Naive thymus-derived CD4-positive, alpha-beta T cell (primary cell): Measurements from ENCODE around the gene CALY. TPM values are rescaled to one million over a fixed set of nuclear protein-coding genes. Genes with fewer than 3 reads are reported as not detected.
A peak's percentile ranks its signal among the peaks of the same experiment; 100 is the strongest.
"Not testable (repeated sequence)": the region's sequence is repeated elsewhere in the genome, so short reads cannot be mapped to it uniquely, and the experiment has no call there.

Experiments used
- ATAC-seq: fragments of 150-1000 bp; cut with Tn5 transposase; 2 replicates; pipeline ENCODE4 v1.10.0; 2021; ENCODE audit warnings: mild to moderate bottlenecking, moderate library complexity
- CTCF ChIA-PET: fragments of 350-600 bp; sonication (Branson Sonifier 250); formaldehyde crosslinking; loops from one replicate; lab custom pipeline; 2021; ENCODE audit warnings: antibody characterized with exemption; lab: Charles Lee
- POLR2A ChIA-PET: fragments of 350-600 bp; sonication (Branson Sonifier 250); formaldehyde crosslinking; loops from one replicate; lab custom pipeline; 2021; ENCODE audit warnings: antibody characterized with exemption, inconsistent platforms; lab: Charles Lee
- DNase-seq, 9 donors: peaks; one replicate each; pipeline versions ENCODE4 v3.0.0 to v3.0.0-alpha.2; 2020 to 2022; ENCODE audit warnings: mixed read lengths in 1 of 9
- H3K27ac ChIP-seq: one replicate; pipeline ENCODE4 v1.7.0; 2013; ENCODE audit warnings: mild to moderate bottlenecking, low read depth, low read length, moderate library complexity
- H3K27me3 ChIP-seq, 2 donors: one replicate each; pipeline ENCODE4 v1.7.0; 2013; ENCODE audit warnings: low read length in 2 of 2, mild to moderate bottlenecking in 2 of 2, moderate library complexity in 2 of 2; ENCODE audit not compliant: control insufficient read depth in 2 of 2, insufficient read depth in 2 of 2
- H3K36me3 ChIP-seq, 3 experiments: 1 replicate in 2 of 3; 2 replicates in 1 of 3; pipeline ENCODE4 v1.7.0; 2013; ENCODE audit warnings: low read length in 3 of 3, mild to moderate bottlenecking in 3 of 3, moderate library complexity in 1 of 3; ENCODE audit not compliant: insufficient read depth in 3 of 3, control insufficient read depth in 2 of 3
- H3K4me1 ChIP-seq, 2 donors: one replicate each; pipeline ENCODE4 v1.7.0; 2013; ENCODE audit warnings: low read length in 2 of 2, mild to moderate bottlenecking in 2 of 2, moderate library complexity in 1 of 2; ENCODE audit not compliant: control insufficient read depth in 2 of 2, insufficient read depth in 2 of 2
- H3K4me3 ChIP-seq: 2 replicates; pipeline ENCODE4 v1.7.0; 2013; ENCODE audit warnings: mild to moderate bottlenecking, low read length
- H3K9me3 ChIP-seq, 3 experiments: 1 replicate in 2 of 3; 2 replicates in 1 of 3; pipeline ENCODE4 v1.7.0; 2013; ENCODE audit warnings: low read length in 3 of 3; ENCODE audit not compliant: control insufficient read depth in 2 of 3
- H3K27ac Mint-ChIP-seq, 9 donors: one replicate each; pipeline ENCODE4 v1.8.0; 2020 to 2022; ENCODE audit warnings: mixed read lengths in 9 of 9, mild to moderate bottlenecking in 8 of 9, moderate library complexity in 5 of 9, inconsistent platforms in 2 of 9
- H3K27me3 Mint-ChIP-seq, 5 donors: one replicate each; pipeline ENCODE4 v1.8.0; 2021 to 2022; ENCODE audit warnings: mixed read lengths in 5 of 5, mild to moderate bottlenecking in 1 of 5
- H3K36me3 Mint-ChIP-seq, 5 donors: one replicate each; pipeline ENCODE4 v1.8.0; 2020 to 2022; ENCODE audit warnings: mixed read lengths in 5 of 5, mild to moderate bottlenecking in 3 of 5, inconsistent platforms in 1 of 5
- H3K4me1 Mint-ChIP-seq, 7 donors: one replicate each; pipeline ENCODE4 v1.8.0; 2020 to 2022; ENCODE audit warnings: mixed read lengths in 7 of 7, mild to moderate bottlenecking in 3 of 7, inconsistent platforms in 1 of 7
- H3K4me3 Mint-ChIP-seq, 10 donors: one replicate each; pipeline ENCODE4 v1.8.0; 2020 to 2022; ENCODE audit warnings: mild to moderate bottlenecking in 10 of 10, mixed read lengths in 10 of 10, moderate library complexity in 6 of 10, inconsistent platforms in 2 of 10
- H3K9me3 Mint-ChIP-seq, 11 donors: one replicate each; pipeline ENCODE4 v1.8.0; 2020 to 2022; ENCODE audit warnings: mixed read lengths in 11 of 11, mild to moderate bottlenecking in 4 of 11, inconsistent platforms in 1 of 11, moderate library complexity in 1 of 11
- intact Hi-C, 2 donors: fragments of 100-400 bp; cut with micrococcal nuclease; formaldehyde crosslinking; loops; one replicate each; pipeline ENCODE4 v1.15.1; 2023
- polyA plus RNA-seq, 2 donors: library from polyadenylated mRNA; unstranded; fragments of 300-500 nt; fragmentation: Illumina TruSeq; gene quantifications; one replicate each; pipeline ENCODE4 v1.2.3, GENCODE V29; 2021
- total RNA-seq, 6 experiments: library from RNA in 5 of 6; stranded (reverse) in 5 of 6; gene quantifications; 1 replicate in 5 of 6; 2 replicates in 1 of 6; pipeline ENCODE4 v1.2.3 and lab custom pipeline; 2021 to 2026

The CALY gene
- total and polyA plus RNA-seq, 7 experiments from 2014 or later, result 0.33 to 5.1 (median 1.9) TPM; not detected in 1

DNA sequence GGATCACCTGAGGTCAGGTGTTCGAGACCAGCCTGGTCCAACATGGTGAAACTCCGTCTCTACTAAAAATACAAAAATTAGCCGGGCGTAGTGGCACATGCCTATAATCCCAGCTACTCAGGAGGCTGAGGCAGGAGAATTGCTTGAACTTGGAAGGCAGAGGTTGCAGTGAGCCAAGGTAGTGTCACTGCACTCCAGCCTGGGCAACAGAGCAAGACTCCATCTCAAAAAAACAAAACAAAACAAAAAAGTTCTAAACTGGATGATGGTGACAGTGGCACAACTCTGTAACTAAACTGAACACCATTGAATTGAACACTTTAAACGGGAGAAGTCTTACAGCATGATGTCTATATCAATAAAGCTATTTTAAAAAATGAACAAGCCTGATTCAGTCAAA lies 39.5 kb upstream of the CALY start:
- H3K9me3 ChIP-seq, H3K4me1 ChIP-seq, H3K27ac Mint-ChIP-seq, H3K4me3 ChIP-seq, H3K9me3 Mint-ChIP-seq, H3K27ac ChIP-seq, CTCF ChIA-PET, H3K27me3 ChIP-seq, H3K36me3 ChIP-seq, ATAC-seq, H3K36me3 Mint-ChIP-seq, DNase-seq: not testable (repeated sequence)
- intact Hi-C loops, result loop anchor here (5.0 to 10.0 kb wide), 2 partner anchors 839 to 841 kb away; partner anchors contain the start of gene INPP5A (in 2 of the 2)
- POLR2A ChIA-PET, result interaction anchor here (0.8 to 6.0 kb wide), 3 partner anchors 10 to 20 kb away, joined by 3 to 47 read pairs (median 3); no protein-coding TSS in a partner anchor
- peaks cover 0 to 21% (median 10%) of the 10 kb centered on the region in 7 donors for H3K4me1 Mint-ChIP-seq
- H3K4me3 Mint-ChIP-seq, result peak overlapping the region in 9 of 10 donors; percentile 29 to 82 (median 59)
- peaks cover 0 to 14% (median 0%) of the 10 kb centered on the region in 5 donors for H3K27me3 Mint-ChIP-seq

DNA sequence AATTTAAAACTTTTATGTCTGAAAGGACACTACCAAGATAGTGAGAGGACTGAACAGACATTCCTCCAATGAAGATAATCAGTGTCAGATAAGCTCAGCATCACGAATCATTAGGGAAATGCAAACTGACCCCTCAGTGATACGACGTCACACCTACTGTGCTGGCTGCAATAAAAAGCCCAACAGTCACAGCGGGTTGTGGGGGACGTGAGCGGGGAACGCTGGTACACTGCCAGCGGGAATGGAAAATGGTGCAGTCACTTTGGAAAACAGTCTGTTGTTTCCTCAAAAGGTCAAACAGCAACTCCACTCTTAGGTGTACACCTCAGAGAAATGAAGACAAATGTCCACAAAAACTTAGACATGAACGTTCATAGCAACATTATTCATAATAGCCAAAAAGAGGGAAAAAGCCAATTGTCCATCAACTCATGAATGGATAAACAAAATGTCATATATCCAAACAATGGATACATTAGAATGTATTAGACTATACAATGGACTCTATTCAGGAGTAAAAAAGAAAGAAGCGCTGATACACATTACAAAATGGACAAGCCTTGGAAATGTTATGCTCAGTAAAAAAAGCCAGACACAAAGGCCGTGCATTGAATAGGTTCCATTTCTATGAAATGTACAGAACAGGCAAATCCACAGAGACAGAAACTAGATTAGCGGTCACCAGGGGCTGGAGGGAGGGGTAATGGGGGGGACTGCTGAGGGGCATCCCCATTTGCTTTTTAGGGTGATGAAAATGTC lies 38.8 kb upstream of the CALY start:
- Mint-ChIP-seq H3K4me3 (peak overlapping the region in 7 of 10 donors; percentile 33 to 71 (median 45)), H3K36me3 (no peaks in the 10 kb centered on the region), H3K27ac (peak overlapping the region in 1 of 9 donors; percentile 61), H3K27me3 (peaks cover 0 to 14% (median 0%) of the 10 kb centered on the region in 5 donors), H3K9me3 (no peaks in the 10 kb centered on the region), H3K4me1 (peaks cover 0 to 21% (median 10%) of the 10 kb centered on the region in 7 donors)
- ATAC-seq, result no peak
- peaks cover 0 to 9% (median 0%) of the 10 kb centered on the region in 3 experiments for H3K36me3 ChIP-seq
- no peaks in the 10 kb centered on the region for H3K9me3 ChIP-seq
- DNase-seq, result no peak
- H3K4me3 ChIP-seq, result no peak overlapping the region
- H3K27ac ChIP-seq, result no peak overlapping the region
- peaks cover 0 to 3% of the 10 kb centered on the region in 2 donors for H3K4me1 ChIP-seq
- intact Hi-C loops, result loop anchor here (5.0 to 10.0 kb wide), 2 partner anchors 838 to 841 kb away; partner anchors contain the start of gene INPP5A (in 2 of the 2)
- H3K27me3 ChIP-seq, result no peaks in the 10 kb centered on the region
- ChIA-PET POLR2A (interaction anchor here (1.0 to 1.1 kb wide), 2 partner anchors 14 to 16 kb away, joined by 3 to 7 read pairs; no protein-coding TSS in a partner anchor), CTCF (no interaction called here)

DNA sequence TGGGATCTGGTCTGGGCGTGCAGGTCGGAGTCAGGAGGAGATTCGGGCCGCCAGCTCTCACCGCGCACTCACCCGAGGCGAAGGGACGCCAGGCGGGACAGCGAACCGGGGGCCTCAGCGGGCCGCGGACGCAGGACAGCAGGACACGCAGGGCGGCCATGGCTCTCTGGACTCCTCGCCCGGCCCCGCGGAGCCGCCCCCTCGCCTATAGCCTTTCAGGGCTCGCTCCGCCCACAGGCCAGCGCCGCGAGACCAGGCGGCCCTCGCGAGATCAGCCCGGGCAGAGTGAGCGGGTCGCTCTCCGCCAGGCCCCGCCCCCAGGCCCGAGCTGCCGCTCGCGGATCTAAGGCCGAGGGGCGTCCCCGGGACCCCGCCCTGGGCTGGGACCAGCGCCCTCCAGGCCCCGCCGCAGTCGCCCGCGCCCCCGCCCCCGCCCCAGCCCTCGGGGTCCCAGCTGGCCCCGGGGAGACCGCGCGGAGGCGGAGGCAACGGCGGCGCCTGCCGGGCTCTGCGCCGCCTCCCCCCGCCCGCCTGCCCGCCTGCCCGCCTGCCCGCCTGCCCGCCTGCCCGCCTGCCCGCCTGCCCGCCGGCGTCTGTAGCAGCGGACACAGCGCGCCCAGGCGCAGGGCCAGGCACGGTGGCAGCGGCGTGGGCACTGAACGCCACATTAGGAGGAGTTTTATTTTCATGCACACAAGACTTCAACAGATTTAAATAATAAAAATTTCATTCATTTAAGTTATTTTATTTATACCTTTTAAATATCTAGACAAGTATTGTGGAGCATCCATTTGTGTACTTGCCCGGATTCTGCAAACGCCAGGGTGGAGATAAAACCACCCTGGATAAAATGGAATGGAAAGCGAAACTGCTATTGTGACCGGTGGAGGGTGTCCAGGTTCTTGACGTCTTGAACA lies 36.7 kb upstream of the CALY start, which contains the start of gene ECHS1:
TSS of gene ECHS1 (minus strand) at position 181 of the 917 bp plus-strand sequence. CDS start at position 160, 21 bp downstream.
- H3K4me1 Mint-ChIP-seq, result peaks cover 0 to 21% (median 12%) of the 10 kb centered on the region in 7 donors
- peaks cover 0 to 8% (median 0%) of the 10 kb centered on the region in 5 donors for H3K36me3 Mint-ChIP-seq
- POLR2A ChIA-PET, result interaction anchor here (0.6 to 2.5 kb wide), 2 partner anchors 17 to 38 kb away, joined by 3 to 18 read pairs; no protein-coding TSS in a partner anchor
- Histone ChIP-seq H3K27me3 (no peaks in the 10 kb centered on the region), H3K27ac (peak within 1 kb of the TSS; percentile 82), H3K9me3 (no peaks in the 10 kb centered on the region), H3K4me3 (peak within 1 kb of the TSS; percentile 68), H3K4me1 (peaks cover 0 to 3% of the 10 kb centered on the region in 2 donors), H3K36me3 (peaks cover 0 to 27% (median 0%) of the 10 kb centered on the region in 3 experiments)
- peak within 1 kb of the TSS; percentile 14 to 83 (median 67) for H3K27ac Mint-ChIP-seq
- no peaks in the 10 kb centered on the region for H3K9me3 Mint-ChIP-seq
- intact Hi-C loops, result loop anchor here (1.0 to 10.0 kb wide), 7 partner anchors 15 to 839 kb away; partner anchors contain the start of genes FUOM (in 2 of the 2), MTG1 (in 2 of the 2) and INPP5A (in 1 of the 2)
- peak; percentile 81 to 99 (median 90) for DNase-seq
- peak within 1 kb of the TSS; percentile 57 to 92 (median 81) for H3K4me3 Mint-ChIP-seq
- peak; percentile 99 for ATAC-seq
- CTCF ChIA-PET, result no interaction called here
- H3K27me3 Mint-ChIP-seq, result peaks cover 0 to 14% (median 0%) of the 10 kb centered on the region in 5 donors

DNA sequence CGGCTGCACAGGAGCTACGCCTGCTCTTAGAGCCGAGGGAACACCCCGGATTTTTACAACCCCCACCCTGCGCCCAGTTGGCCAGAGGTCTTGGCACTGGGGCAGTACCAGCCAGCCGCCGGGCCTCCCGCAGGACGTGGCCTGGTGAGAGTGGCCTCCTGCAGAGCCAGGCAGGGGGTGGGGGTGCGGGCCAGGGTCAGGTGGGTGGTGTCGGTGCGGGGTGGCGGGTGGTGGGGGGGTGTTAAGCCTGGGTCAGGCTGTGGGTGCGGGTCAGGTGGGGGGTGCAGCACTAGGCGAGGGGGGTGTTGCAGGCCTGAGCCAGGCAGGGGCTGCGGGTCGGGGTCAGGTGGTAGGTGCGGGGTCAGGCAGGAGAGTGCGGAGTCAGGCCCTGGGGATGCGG lies 35.8 kb upstream of the CALY start:
- CTCF ChIA-PET, result no interaction called here
- no peak for ATAC-seq
- Mint-ChIP-seq H3K36me3 (peaks cover 0 to 12% (median 0%) of the 10 kb centered on the region in 5 donors), H3K9me3 (peaks cover 0 to 1% (median 0%) of the 10 kb centered on the region in 11 donors), H3K27ac (no peak overlapping the region), H3K27me3 (peaks cover 0 to 14% (median 0%) of the 10 kb centered on the region in 5 donors), H3K4me3 (peak overlapping the region in 9 of 10 donors; percentile 29 to 85 (median 78)), H3K4me1 (peaks cover 0 to 21% (median 12%) of the 10 kb centered on the region in 7 donors)
- POLR2A ChIA-PET, result interaction anchor here (2.5 kb wide), 1 partner anchor 18 kb away, joined by 18 read pairs; no protein-coding TSS in a partner anchor
- no peaks in the 10 kb centered on the region for H3K9me3 ChIP-seq
- peaks cover 0 to 33% (median 0%) of the 10 kb centered on the region in 3 experiments for H3K36me3 ChIP-seq
- H3K27me3 ChIP-seq, result no peaks in the 10 kb centered on the region
- DNase-seq, result no peak
- no peak overlapping the region for H3K27ac ChIP-seq
- H3K4me3 ChIP-seq, result no peak overlapping the region
- intact Hi-C loops, result loop anchor here (5.0 to 10.0 kb wide), 2 partner anchors 110 to 838 kb away; partner anchors contain the start of gene INPP5A (in 1 of the 2)
- no peaks in the 10 kb centered on the region for H3K4me1 ChIP-seq

DNA sequence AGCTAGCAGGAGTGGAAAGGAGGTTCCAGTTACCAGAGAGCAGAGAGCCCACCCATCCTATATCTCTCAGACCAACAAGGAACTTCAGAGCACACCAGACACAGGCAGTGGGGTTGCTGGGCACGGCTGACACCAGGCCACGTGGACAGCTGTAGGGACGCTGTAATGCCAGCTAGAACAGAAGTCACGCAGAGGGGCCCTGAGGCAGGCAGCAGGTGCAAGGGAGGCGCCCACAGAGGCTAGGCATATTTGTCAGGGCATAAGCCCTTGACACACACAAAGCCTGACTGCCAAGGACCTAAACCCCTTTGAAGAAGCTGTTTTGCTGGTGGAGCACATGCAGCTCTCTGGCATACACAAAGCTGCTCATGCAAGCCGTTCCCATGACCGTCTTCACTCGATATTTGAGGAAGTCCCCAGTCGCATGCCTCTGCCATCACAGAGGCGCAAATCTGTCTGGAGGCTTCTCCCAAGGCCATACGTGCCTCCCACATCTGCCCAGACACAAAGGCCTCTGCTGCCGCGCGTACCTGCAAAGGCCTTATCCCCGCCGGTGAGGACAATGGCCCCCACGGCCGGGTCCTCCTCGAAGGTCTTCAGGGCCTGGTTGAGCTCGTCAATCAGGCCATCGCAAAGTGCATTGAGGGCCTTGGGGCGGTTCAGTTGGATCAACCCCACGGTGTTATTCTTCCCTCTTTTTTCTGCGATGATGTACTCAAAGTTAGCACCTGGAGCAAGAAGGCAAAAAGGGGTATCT lies 33.5 kb upstream of the CALY start:
- H3K4me3 ChIP-seq, result no peak overlapping the region
- no peaks in the 10 kb centered on the region for H3K4me1 ChIP-seq
- H3K27ac ChIP-seq, result no peak overlapping the region
- Mint-ChIP-seq H3K27ac (peak overlapping the region in 1 of 9 donors; percentile 43), H3K4me3 (peak overlapping the region in 4 of 10 donors; percentile 16 to 85 (median 56)), H3K36me3 (peaks cover 0 to 19% (median 0%) of the 10 kb centered on the region in 5 donors), H3K27me3 (peaks cover 0 to 4% (median 0%) of the 10 kb centered on the region in 5 donors), H3K4me1 (peaks cover 0 to 12% (median 8%) of the 10 kb centered on the region in 7 donors), H3K9me3 (peaks cover 0 to 1% (median 0%) of the 10 kb centered on the region in 11 donors)
- ATAC-seq, result no peak
- intact Hi-C loops, result loop anchor here (5.0 to 10.0 kb wide), 2 partner anchors 108 to 835 kb away; partner anchors contain the start of gene INPP5A (in 1 of the 2)
- ChIA-PET POLR2A (interaction anchor here (1.0 to 1.4 kb wide), 2 partner anchors 8 to 20 kb away, joined by 3 to 4 read pairs; no protein-coding TSS in a partner anchor), CTCF (interaction anchor here (0.6 to 0.7 kb wide), 2 partner anchors 9 to 86 kb away, joined by 3 read pairs; no protein-coding TSS in a partner anchor)
- no peaks in the 10 kb centered on the region for H3K9me3 ChIP-seq
- H3K27me3 ChIP-seq, result no peaks in the 10 kb centered on the region
- peaks cover 0 to 52% (median 0%) of the 10 kb centered on the region in 3 experiments for H3K36me3 ChIP-seq
- no peak for DNase-seq
